ENCODE results near the gene CXCL5. TPM values are rescaled to one million over a fixed set of nuclear protein-coding genes. Genes with fewer than 3 reads are reported as not detected.
"Not testable (repeated sequence)": the region's sequence is repeated elsewhere in the genome, so short reads cannot be mapped to it uniquely, and the experiment has no call there.

The CXCL5 gene
- total RNA-seq, 1 donor from 2014 or later, result 5.4 TPM

GRCh38 chr4:73962724-73963123 lies 35.8 kb downstream of the CXCL5 start:
- DNase-seq (no peak), ATAC-seq (no peak)
- TF ChIP-seq CTCF (IDR thresholded peaks at IDR 0.05), result no peak
- no peak overlapping the region for H3K27ac ChIP-seq
- H3K27me3 ChIP-seq (ENCODE audit: low read depth), result no peaks in the 10 kb centered on the region
- no peaks in the 10 kb centered on the region for H3K36me3 ChIP-seq
- no peak overlapping the region for H3K4me3 ChIP-seq
- intact Hi-C loops (cut with DNase I), result no loop called here
- H3K4me1 ChIP-seq, result no peaks in the 10 kb centered on the region
- peaks cover 17% of the 10 kb centered on the region for H3K9me3 ChIP-seq

GRCh38 chr4:73959041-73959440 lies 39.4 kb downstream of the CXCL5 start:
- H3K36me3 ChIP-seq; ATAC-seq; H3K27ac ChIP-seq; DNase-seq; H3K4me3 ChIP-seq; intact Hi-C loops (cut with DNase I); H3K27me3 ChIP-seq (ENCODE audit: low read depth); H3K4me1 ChIP-seq: not testable (repeated sequence)
- H3K9me3 ChIP-seq, result peaks cover 17% of the 10 kb centered on the region

- ATAC-seq (no peak), DNase-seq (no peak)
- H3K4me3 ChIP-seq, result no peak overlapping the region
- H3K27ac ChIP-seq, result no peak overlapping the region
- H3K27me3 ChIP-seq (ENCODE audit: low read depth), result no peaks in the 10 kb centered on the region
- H3K4me1 ChIP-seq, result peaks cover 7% of the 10 kb centered on the region
- no peak for TF ChIP-seq CTCF (IDR thresholded peaks at IDR 0.05)
- H3K36me3 ChIP-seq, result no peaks in the 10 kb centered on the region
- H3K9me3 ChIP-seq, result no peaks in the 10 kb centered on the region
- intact Hi-C loops (cut with DNase I), result no loop called here
These were observed 46.1 kb downstream of the CXCL5 start for GRCh38 chr4:73952352-73952751.

GRCh38 chr4:73950376-73950920 lies 48.0 kb downstream of the CXCL5 start:
- ATAC-seq; intact Hi-C loops (cut with DNase I); H3K9me3 ChIP-seq; H3K36me3 ChIP-seq; H3K4me3 ChIP-seq; H3K27ac ChIP-seq; H3K4me1 ChIP-seq; H3K27me3 ChIP-seq (ENCODE audit: low read depth); DNase-seq: not testable (repeated sequence)

GRCh38 chr4:73948990-73949706 lies 49.3 kb downstream of the CXCL5 start:
- Histone ChIP-seq H3K27ac (no peak overlapping the region), H3K27me3 (ENCODE audit: low read depth) (peaks cover 10% of the 10 kb centered on the region), H3K9me3 (no peaks in the 10 kb centered on the region), H3K36me3 (no peaks in the 10 kb centered on the region), H3K4me3 (no peak overlapping the region), H3K4me1 (peaks cover 21% of the 10 kb centered on the region)
- ATAC-seq, result no peak
- no peak for TF ChIP-seq CTCF (IDR thresholded peaks at IDR 0.05)
- no peak for DNase-seq
- intact Hi-C loops (cut with DNase I), result no loop called here

- no peaks in the 10 kb centered on the region for H3K36me3 ChIP-seq
- no peak for ATAC-seq
- TF ChIP-seq CTCF (IDR thresholded peaks at IDR 0.05), result no peak
- H3K27me3 ChIP-seq (ENCODE audit: low read depth), result peaks cover 18% of the 10 kb centered on the region
- H3K9me3 ChIP-seq, result no peaks in the 10 kb centered on the region
- no peak overlapping the region for H3K27ac ChIP-seq
- no peak overlapping the region for H3K4me3 ChIP-seq
- intact Hi-C loops (cut with DNase I), result no loop called here
- peaks cover 24% of the 10 kb centered on the region for H3K4me1 ChIP-seq
- DNase-seq, result no peak
These were observed 50.2 kb downstream of the CXCL5 start for GRCh38 chr4:73948291-73948690.
